ENCODE results near the gene MYH3. TPM values are rescaled to one million over a fixed set of nuclear protein-coding genes. Genes with fewer than 3 reads are reported as not detected.

The MYH3 gene
- total RNA-seq, 1 experiment from 2014 or later = 2.1 TPM

DNA sequence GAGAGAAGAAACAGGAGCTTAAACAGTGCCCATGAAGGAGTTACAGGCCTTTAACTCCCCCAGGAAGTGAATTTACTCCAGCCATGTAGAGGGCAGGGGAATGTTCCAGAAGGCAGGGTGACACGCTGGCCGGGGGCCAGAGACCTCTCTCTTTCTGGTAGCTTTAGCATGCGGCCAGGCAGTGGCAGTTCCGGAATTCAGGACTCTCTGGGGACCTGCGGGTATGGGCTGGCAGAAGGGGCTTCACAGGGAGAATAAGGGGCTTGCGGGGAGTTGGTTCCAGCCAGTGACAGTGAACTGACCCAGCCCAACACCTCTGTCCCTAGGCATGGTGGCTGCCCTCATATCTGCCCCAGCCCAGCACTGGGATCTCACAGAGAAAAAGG lies 40.0 kb downstream of the MYH3 start:
- Mint-ChIP-seq H3K4me3 (ENCODE audit: unreplicated experiment) (no peak overlapping the region), H3K9me3 (ENCODE audit: unreplicated experiment) (no peaks in the 10 kb centered on the region), H3K27ac (ENCODE audit: low read depth, unreplicated experiment) (no peak overlapping the region), H3K27me3 (ENCODE audit: insufficient read depth, unreplicated experiment) (no peaks in the 10 kb centered on the region), H3K4me1 (ENCODE audit: insufficient read depth, unreplicated experiment) (peaks cover 23% of the 10 kb centered on the region), H3K36me3 (ENCODE audit: insufficient read depth, unreplicated experiment) (no peaks in the 10 kb centered on the region)
- ChIA-PET CTCF (interaction anchor here (0.5 to 14.5 kb wide), 91 partner anchors 9 to 1920 kb away, joined by 3 to 337 read pairs (median 3); no protein-coding TSS in a partner anchor), POLR2A (no interaction called here)
- BruUV-seq (replicated peaks) = no TSS peak
- TF ChIP-seq, protein P1, sequence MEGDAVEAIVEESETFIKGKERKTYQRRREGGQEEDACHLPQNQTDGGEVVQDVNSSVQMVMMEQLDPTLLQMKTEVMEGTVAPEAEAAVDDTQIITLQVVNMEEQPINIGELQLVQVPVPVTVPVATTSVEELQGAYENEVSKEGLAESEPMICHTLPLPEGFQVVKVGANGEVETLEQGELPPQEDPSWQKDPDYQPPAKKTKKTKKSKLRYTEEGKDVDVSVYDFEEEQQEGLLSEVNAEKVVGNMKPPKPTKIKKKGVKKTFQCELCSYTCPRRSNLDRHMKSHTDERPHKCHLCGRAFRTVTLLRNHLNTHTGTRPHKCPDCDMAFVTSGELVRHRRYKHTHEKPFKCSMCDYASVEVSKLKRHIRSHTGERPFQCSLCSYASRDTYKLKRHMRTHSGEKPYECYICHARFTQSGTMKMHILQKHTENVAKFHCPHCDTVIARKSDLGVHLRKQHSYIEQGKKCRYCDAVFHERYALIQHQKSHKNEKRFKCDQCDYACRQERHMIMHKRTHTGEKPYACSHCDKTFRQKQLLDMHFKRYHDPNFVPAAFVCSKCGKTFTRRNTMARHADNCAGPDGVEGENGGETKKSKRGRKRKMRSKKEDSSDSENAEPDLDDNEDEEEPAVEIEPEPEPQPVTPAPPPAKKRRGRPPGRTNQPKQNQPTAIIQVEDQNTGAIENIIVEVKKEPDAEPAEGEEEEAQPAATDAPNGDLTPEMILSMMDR (IDR thresholded peaks at IDR 0.05; ENCODE audit: unreplicated experiment) = no peak
- no peak for DNase-seq (ENCODE audit: unreplicated experiment)
- intact Hi-C loops (cut with micrococcal nuclease) = no loop called here

DNA sequence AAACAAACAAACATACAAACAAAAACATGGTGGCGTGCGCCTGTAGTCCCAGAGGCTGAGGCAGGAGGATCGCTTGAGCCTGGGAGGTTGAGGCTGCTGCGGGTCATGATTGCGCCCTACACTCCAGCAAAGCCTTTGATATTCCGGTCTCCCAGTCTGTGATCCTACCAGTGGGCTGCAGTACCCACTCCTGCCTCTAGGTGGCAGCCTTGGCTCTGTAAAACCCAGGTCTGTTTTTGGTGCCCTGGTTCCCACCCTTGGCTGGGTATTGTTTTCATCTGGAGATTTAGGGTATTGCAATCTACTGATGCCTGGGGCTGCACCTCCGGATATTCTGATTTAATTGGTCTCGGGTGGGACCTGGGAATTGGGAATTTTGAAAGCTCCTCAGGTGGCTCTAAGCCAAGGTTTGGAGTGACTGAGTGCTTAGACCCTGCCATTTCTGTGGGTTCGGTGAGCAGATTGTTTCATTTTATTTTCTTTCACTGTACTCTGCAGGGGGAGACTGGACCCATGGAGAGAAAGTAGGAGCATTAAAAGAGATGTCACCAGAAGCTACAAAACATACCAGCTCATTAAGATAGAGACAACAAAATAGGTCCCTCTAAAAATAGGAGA lies 40.5 kb downstream of the MYH3 start:
- Mint-ChIP-seq H3K27me3 (ENCODE audit: insufficient read depth, unreplicated experiment) (no peaks in the 10 kb centered on the region), H3K4me3 (ENCODE audit: unreplicated experiment) (no peak overlapping the region), H3K4me1 (ENCODE audit: insufficient read depth, unreplicated experiment) (peaks cover 23% of the 10 kb centered on the region), H3K9me3 (ENCODE audit: unreplicated experiment) (no peaks in the 10 kb centered on the region), H3K27ac (ENCODE audit: low read depth, unreplicated experiment) (no peak overlapping the region), H3K36me3 (ENCODE audit: insufficient read depth, unreplicated experiment) (no peaks in the 10 kb centered on the region)
- no TSS peak for BruUV-seq (replicated peaks)
- DNase-seq (ENCODE audit: unreplicated experiment) = peak; percentile 70
- intact Hi-C loops (cut with micrococcal nuclease) = no loop called here
- ChIA-PET CTCF (interaction anchor here (0.5 to 14.5 kb wide), 79 partner anchors 8 to 1921 kb away, joined by 3 to 337 read pairs (median 3); no protein-coding TSS in a partner anchor), POLR2A (no interaction called here)
- TF ChIP-seq, protein P1 (IDR thresholded peaks at IDR 0.05; ENCODE audit: unreplicated experiment) = peak; percentile 93

DNA sequence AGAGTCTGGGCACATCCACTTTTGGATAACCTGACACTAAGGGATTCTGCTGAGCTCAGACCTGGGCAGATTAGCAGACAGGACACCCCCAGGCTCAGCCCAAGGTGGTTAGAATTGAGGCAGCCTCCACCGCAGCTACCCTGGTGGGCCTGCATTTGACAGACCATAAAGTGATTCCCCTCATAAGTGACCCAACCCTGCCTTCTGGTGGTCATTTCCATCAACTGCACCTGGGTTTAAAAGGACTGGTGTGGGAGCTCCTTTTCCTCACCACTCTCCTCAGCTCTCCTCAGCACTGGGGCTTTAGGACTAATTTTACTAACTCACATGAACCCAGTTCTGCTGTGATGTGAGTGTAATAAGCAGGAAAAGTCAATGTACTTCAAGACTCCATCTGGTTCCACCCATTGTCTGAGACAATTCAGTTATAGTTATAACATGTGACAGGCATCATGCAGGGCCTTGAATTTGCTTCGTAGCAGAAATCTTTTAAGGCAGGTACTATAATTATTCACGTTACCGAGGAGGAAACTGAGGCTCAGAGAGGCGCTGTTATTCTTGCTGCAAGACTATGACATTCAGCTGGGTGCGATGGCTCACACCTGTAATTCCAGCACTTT lies 42.5 kb downstream of the MYH3 start:
- peak; percentile 54 for DNase-seq (ENCODE audit: unreplicated experiment)
- peaks cover 23% of the 10 kb centered on the region for H3K4me1 Mint-ChIP-seq (ENCODE audit: insufficient read depth, unreplicated experiment)

More for the DNA sequence above, 42.5 kb downstream of the MYH3 start:
- ChIA-PET CTCF (interaction anchor here (0.5 to 14.5 kb wide), 32 partner anchors 8 to 1324 kb away, joined by 3 to 337 read pairs (median 4); no protein-coding TSS in a partner anchor), POLR2A (interaction anchor here (1.2 kb wide), 1 partner anchor 282 kb away, joined by 3 read pairs; no protein-coding TSS in a partner anchor)
- Mint-ChIP-seq H3K9me3 (ENCODE audit: unreplicated experiment) (no peaks in the 10 kb centered on the region), H3K36me3 (ENCODE audit: insufficient read depth, unreplicated experiment) (no peaks in the 10 kb centered on the region), H3K4me3 (ENCODE audit: unreplicated experiment) (no peak overlapping the region), H3K27ac (ENCODE audit: low read depth, unreplicated experiment) (no peak overlapping the region), H3K27me3 (ENCODE audit: insufficient read depth, unreplicated experiment) (no peaks in the 10 kb centered on the region)
- TF ChIP-seq, protein P1 (IDR thresholded peaks at IDR 0.05; ENCODE audit: unreplicated experiment) = peak; percentile 78
- intact Hi-C loops (cut with micrococcal nuclease) = loop anchor here (1.0 kb wide), 4 partner anchors 287 to 690 kb away; no protein-coding TSS in a partner anchor
- BruUV-seq (replicated peaks) = no TSS peak
